CD4-positive, CD25-positive, alpha-beta regulatory T cell (primary cell): Measurements from ENCODE around the gene GAST. TPM values are rescaled to one million over a fixed set of nuclear protein-coding genes. Genes with fewer than 3 reads are reported as not detected.

ENCODE experiments used
- ATAC-seq, 2 donors: fragments of 150-1000 bp; cut with Tn5 transposase; one replicate each; pipeline ENCODE4 v1.10.0; 2021; ENCODE audit warnings: low read depth in 2 of 2, moderate number of reproducible peaks in 2 of 2, moderate library complexity in 1 of 2
- DNase-seq, 3 donors: peaks; one replicate each; pipeline versions ENCODE4 v3.0.0 to v3.0.0-alpha.2; 2012 to 2022; ENCODE audit warnings: mixed read lengths in 1 of 3
- H3K27ac ChIP-seq: one replicate; pipeline ENCODE4 v1.7.0; 2013; ENCODE audit warnings: mild to moderate bottlenecking, low read length; ENCODE audit not compliant: insufficient read depth, poor library complexity, severe bottlenecking
- H3K27me3 ChIP-seq: one replicate; pipeline ENCODE4 v1.7.0; 2013; ENCODE audit warnings: low read length; ENCODE audit not compliant: control insufficient read depth, insufficient read depth
- H3K36me3 ChIP-seq: one replicate; pipeline ENCODE4 v1.7.0; 2013; ENCODE audit warnings: mild to moderate bottlenecking, low read length, moderate library complexity; ENCODE audit not compliant: control insufficient read depth, insufficient read depth
- H3K4me1 ChIP-seq: 2 replicates; pipeline ENCODE4 v1.7.0; 2013; ENCODE audit warnings: mild to moderate bottlenecking, low read length; ENCODE audit not compliant: insufficient read depth, control insufficient read depth, poor library complexity, severe bottlenecking
- H3K4me3 ChIP-seq: one replicate; pipeline ENCODE4 v1.7.0; 2013; ENCODE audit warnings: low read depth, mild to moderate bottlenecking, low read length, moderate library complexity
- H3K9me3 ChIP-seq, 2 experiments: 1 replicate in 1 of 2; 2 replicates in 1 of 2; pipeline ENCODE4 v1.7.0; 2013; ENCODE audit warnings: low read length in 2 of 2, mild to moderate bottlenecking in 1 of 2, moderate library complexity in 1 of 2; ENCODE audit not compliant: control insufficient read depth in 2 of 2
- H3K27ac Mint-ChIP-seq, 3 donors: one replicate each; pipeline ENCODE4 v1.8.0; 2020 to 2022; ENCODE audit warnings: mild to moderate bottlenecking in 3 of 3, mixed read lengths in 3 of 3, moderate library complexity in 2 of 3
- H3K27me3 Mint-ChIP-seq: one replicate; pipeline ENCODE4 v1.8.0; 2022; ENCODE audit warnings: mild to moderate bottlenecking, mixed read lengths
- H3K36me3 Mint-ChIP-seq: one replicate; pipeline ENCODE4 v1.8.0; 2020; ENCODE audit warnings: mixed read lengths
- H3K4me1 Mint-ChIP-seq, 4 donors: one replicate each; pipeline ENCODE4 v1.8.0; 2020 to 2022; ENCODE audit warnings: mixed read lengths in 4 of 4, mild to moderate bottlenecking in 1 of 4
- H3K4me3 Mint-ChIP-seq, 4 donors: one replicate each; pipeline ENCODE4 v1.8.0; 2020 to 2022; ENCODE audit warnings: mild to moderate bottlenecking in 4 of 4, mixed read lengths in 4 of 4, moderate library complexity in 3 of 4
- H3K9me3 Mint-ChIP-seq, 7 donors: one replicate each; pipeline ENCODE4 v1.8.0; 2020 to 2022; ENCODE audit warnings: mixed read lengths in 7 of 7, mild to moderate bottlenecking in 3 of 7, moderate library complexity in 2 of 7
- polyA plus RNA-seq, 4 donors: library from polyadenylated mRNA; unstranded; fragments of 300-500 nt; fragmentation: Illumina TruSeq; gene quantifications; one replicate each; pipeline ENCODE4 v1.2.3, GENCODE V29; 2021
- total RNA-seq: library from RNA; stranded (reverse); gene quantifications from one replicate; pipeline ENCODE4 v1.2.3, GENCODE V29; 2022

Gene GAST
- total and polyA plus RNA-seq, 5 donors from 2014 or later: not detected

DNA sequence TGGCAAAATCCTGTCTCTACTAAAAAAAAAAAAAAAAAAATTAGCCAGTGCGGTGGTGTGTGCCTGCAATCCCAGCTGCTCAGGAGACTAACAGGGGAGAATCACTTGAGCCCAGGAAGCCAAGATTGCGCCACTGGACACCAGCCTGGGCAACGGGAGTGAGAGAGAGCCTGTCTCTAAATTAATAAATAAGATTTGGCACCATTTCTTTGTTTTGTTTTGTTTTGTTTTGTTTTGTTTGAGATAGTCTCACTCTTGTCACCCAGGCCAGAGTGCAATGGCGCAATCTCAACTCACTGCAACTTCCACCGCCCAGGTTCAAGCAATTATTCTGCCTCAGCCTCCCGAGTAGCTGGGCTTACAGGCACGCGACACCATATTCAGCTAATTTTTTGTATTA is 9.4 kb upstream of the GAST start:
- Histone ChIP-seq H3K27me3 (no peaks in the 10 kb centered on the region), H3K27ac (no peak overlapping the region), H3K36me3 (no peaks in the 10 kb centered on the region), H3K9me3 (no peaks in the 10 kb centered on the region), H3K4me1 (peaks cover 20% of the 10 kb centered on the region), H3K4me3 (no peak overlapping the region)
- H3K36me3 Mint-ChIP-seq: no peaks in the 10 kb centered on the region
- peaks cover 7 to 21% (median 15%) of the 10 kb centered on the region in 4 donors for H3K4me1 Mint-ChIP-seq
- H3K27me3 Mint-ChIP-seq: no peaks in the 10 kb centered on the region
- ATAC-seq (no peak), DNase-seq (no peak)
- no peaks in the 10 kb centered on the region for H3K9me3 Mint-ChIP-seq
- H3K4me3 Mint-ChIP-seq: no peak overlapping the region
- H3K27ac Mint-ChIP-seq: no peak overlapping the region

DNA sequence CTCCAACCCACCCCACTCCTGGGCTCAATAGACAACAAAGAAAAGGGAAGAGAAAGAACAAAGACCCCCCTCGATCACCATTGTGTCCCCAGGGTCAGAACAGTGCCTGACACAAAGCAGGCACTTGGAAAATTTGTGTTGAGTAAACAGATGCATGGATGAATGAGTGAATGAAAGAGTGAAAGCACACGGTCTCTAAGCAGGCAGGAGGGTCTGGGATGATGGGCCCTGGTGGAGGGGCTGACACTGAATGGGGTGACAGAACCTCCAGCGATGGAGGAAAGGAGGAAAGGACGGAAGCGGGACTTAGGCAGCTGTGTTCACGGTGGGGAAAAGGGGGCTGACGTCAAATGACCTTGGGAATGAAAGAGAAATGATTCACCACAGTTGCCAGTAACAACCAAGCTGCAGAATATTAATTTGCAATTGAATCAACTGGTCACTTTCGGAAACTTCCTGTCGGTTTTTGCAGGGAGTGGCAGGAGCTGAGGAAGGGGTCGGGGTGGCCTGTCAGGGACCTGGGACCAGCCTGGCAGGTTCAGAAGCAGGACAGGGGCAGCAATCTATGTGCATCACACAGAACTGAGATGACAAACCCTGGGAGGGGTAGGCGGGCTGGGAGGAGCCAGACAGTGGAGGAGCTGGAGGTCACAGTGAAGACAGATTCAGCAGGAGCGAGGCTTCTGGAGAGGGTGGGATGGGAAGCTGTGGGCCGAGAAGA is 6.7 kb upstream of the GAST start:
- Mint-ChIP-seq H3K27ac (no peak overlapping the region), H3K36me3 (no peaks in the 10 kb centered on the region), H3K27me3 (peaks cover 6% of the 10 kb centered on the region), H3K4me1 (peaks cover 7 to 25% (median 15%) of the 10 kb centered on the region in 4 donors), H3K4me3 (peak overlapping the region in 1 of 4 donors; percentile 53), H3K9me3 (no peaks in the 10 kb centered on the region)
- no peaks in the 10 kb centered on the region for H3K9me3 ChIP-seq
- DNase-seq (no peak), ATAC-seq (no peak)
- no peaks in the 10 kb centered on the region for H3K36me3 ChIP-seq
- H3K27me3 ChIP-seq: no peaks in the 10 kb centered on the region
- no peak overlapping the region for H3K27ac ChIP-seq
- peaks cover 20% of the 10 kb centered on the region for H3K4me1 ChIP-seq
- no peak overlapping the region for H3K4me3 ChIP-seq

DNA sequence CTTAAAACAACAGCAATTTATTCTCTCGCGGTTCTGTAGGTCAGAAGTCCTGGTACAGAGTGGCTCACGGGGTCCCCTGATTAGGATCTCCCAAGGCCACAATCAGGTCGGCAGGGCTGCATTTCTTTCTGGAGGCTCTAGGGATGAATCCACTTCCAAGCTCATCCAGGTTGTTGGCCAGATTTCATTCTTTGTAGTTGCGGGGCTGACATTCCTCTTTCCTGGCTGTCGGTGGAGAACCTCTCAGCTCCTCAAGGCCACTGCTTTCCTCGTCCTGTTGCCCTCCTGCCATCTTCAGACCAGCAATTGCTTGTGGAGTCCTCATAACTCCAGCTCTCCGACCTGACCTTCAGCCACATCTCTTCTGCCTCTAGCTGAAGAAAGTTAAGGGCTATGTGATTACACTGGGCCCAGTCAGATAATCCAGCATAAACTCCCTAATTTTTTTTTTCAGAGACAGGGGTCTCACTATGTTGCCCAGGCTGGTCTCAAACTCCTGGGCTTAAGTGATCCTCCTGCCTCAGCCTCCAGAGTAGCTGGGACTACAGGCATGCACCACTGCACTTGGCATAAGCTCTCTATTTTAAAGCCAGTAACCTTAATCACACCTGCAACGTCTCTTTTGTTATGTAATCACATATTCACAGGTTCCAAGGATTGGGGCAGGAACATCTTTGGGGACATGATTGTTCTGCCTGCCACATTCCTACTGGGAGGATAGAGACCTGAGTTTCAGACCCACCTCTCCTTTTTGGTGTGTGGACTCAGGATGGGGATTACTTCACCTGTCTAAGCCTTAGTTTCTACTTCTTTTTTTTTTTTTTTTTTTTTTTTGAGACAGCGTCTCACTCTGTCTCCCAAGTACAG is 4.1 kb upstream of the GAST start:
- Histone ChIP-seq H3K27me3 (no peaks in the 10 kb centered on the region), H3K4me3 (no peak overlapping the region), H3K4me1 (no peaks in the 10 kb centered on the region), H3K9me3 (no peaks in the 10 kb centered on the region), H3K36me3 (no peaks in the 10 kb centered on the region), H3K27ac (no peak overlapping the region)
- peaks cover 11% of the 10 kb centered on the region for H3K27me3 Mint-ChIP-seq
- no peaks in the 10 kb centered on the region for H3K9me3 Mint-ChIP-seq
- peak overlapping the region in 1 of 4 donors; percentile 15 for H3K4me3 Mint-ChIP-seq
- DNase-seq (no peak), ATAC-seq (no peak)
- peaks cover 0 to 10% (median 3%) of the 10 kb centered on the region in 4 donors for H3K4me1 Mint-ChIP-seq
- H3K36me3 Mint-ChIP-seq: no peaks in the 10 kb centered on the region
- H3K27ac Mint-ChIP-seq: no peak overlapping the region

DNA sequence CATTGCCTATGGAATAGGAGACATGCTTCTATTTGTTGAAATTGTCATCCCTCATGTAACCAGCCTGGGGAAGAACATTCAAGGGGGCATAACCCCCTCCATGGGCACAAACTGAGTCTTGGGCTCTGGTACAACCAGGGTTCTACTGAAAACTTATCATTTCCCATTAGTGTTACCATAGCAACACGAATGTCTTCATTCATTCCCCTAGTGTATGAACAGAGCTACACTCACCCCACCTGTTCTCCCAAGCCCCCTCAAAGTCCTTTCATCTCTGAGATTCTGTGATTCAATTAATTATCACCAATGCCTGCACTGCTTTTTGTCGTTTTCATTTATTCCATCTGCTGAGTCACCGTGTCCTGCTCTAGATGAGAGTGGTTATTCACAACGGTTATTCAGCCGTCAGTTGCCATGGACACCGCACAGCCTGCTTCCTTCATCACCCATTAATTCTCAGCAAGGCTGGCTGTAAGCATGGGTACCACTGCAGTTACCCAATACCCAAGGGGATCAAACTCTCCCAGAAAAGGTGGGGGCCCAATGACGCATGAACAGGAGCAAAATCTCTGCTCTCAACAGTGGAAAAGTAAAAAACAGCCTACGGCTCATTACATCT is 1.6 kb upstream of the GAST start:
- H3K27me3 Mint-ChIP-seq: peaks cover 11% of the 10 kb centered on the region
- no peaks in the 10 kb centered on the region for H3K27me3 ChIP-seq
- H3K9me3 ChIP-seq: no peaks in the 10 kb centered on the region
- H3K27ac Mint-ChIP-seq: peak overlapping the region in 1 of 3 donors; percentile 69
- peak in 1 of 3 donors; percentile 56 for DNase-seq
- no peaks in the 10 kb centered on the region for H3K36me3 ChIP-seq
- ATAC-seq: no peak
- peaks cover 0 to 10% (median 2%) of the 10 kb centered on the region in 4 donors for H3K4me1 Mint-ChIP-seq
- no peaks in the 10 kb centered on the region for H3K9me3 Mint-ChIP-seq
- no peak overlapping the region for H3K27ac ChIP-seq
- no peaks in the 10 kb centered on the region for H3K36me3 Mint-ChIP-seq
- H3K4me3 ChIP-seq: no peak overlapping the region
- no peaks in the 10 kb centered on the region for H3K4me1 ChIP-seq
- H3K4me3 Mint-ChIP-seq: no peak overlapping the region

DNA sequence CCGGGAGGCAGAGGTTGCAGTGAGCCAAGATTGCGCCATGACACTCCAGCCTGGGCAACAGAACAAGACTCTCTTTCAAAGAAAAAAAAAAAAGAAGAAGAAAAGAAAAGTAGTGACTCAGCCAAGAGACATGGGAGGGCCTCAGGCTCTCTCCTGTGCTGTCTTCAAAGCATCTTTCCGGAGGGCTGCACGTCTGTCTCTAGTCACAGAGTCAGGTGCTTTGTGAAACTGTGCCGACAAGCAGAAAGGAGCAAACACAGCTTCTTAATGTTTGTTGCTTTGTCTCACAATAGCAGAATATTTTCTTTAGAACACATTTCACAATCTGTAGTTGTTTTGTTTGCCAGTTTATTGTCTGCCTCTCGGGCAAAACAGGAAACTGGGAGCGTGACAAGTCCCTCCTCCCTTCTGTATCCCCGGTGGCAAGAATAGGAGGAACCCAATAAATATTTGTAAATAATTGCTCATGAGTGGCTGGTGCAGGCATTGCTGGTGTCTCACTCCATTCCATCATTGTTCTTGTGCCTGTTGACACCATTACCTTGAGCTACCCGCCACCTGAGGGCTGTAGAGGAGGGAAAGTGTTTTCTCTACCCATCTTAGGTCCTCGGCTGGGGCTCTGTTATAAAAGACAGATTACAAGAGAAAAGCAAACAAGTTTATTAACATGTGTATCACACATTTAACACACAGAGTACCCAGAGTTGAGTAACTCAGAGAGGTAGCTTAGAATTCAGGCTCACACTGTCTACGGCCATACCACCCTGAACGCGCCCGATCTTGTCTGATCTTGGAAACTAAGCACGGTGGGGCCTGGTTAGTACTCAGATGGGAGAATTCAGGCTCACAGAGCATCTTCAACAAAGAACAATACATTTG is 5.5 kb downstream of the GAST start:
- H3K9me3 ChIP-seq: no peaks in the 10 kb centered on the region
- H3K27me3 ChIP-seq: no peaks in the 10 kb centered on the region
- ATAC-seq (peak; percentile 89 to 95), DNase-seq (peak in 2 of 3 donors; percentile 19 to 64)
- H3K9me3 Mint-ChIP-seq: no peaks in the 10 kb centered on the region
- peak overlapping the region in 3 of 4 donors; percentile 44 to 74 (median 71) for H3K4me3 Mint-ChIP-seq
- peak overlapping the region; percentile 82 to 88 (median 84) for H3K27ac Mint-ChIP-seq
- H3K4me1 Mint-ChIP-seq: peaks cover 0 to 26% (median 10%) of the 10 kb centered on the region in 4 donors
- peak overlapping the region; percentile 47 for H3K4me3 ChIP-seq
- peak overlapping the region; percentile 23 for H3K27ac ChIP-seq
- peaks cover 19% of the 10 kb centered on the region for H3K4me1 ChIP-seq
- H3K27me3 Mint-ChIP-seq: peaks cover 2% of the 10 kb centered on the region
- no peaks in the 10 kb centered on the region for H3K36me3 ChIP-seq
- H3K36me3 Mint-ChIP-seq: no peaks in the 10 kb centered on the region

DNA sequence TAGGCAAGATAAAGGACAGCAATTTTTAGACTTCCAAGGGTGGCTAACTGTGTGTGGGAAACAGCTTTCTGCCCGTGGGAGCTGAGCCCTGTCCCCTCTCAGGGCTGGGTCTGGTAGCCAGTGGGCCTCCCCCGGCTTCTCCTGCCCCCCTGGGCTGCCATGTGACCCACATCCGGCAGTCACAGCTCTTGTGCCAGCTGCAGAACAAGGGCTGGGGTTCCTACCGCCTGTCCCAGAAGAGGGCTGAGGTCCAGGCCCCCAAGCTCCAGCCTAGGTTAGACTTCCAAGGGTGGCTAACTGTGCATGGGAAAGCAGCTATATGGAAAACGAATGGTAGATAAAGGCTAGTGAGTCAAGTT is 6.1 kb downstream of the GAST start:
- Mint-ChIP-seq H3K4me1 (peaks cover 0 to 26% (median 10%) of the 10 kb centered on the region in 4 donors), H3K27ac (peak overlapping the region; percentile 46 to 84 (median 82)), H3K27me3 (no peaks in the 10 kb centered on the region), H3K4me3 (peak overlapping the region in 1 of 4 donors; percentile 71), H3K36me3 (no peaks in the 10 kb centered on the region), H3K9me3 (no peaks in the 10 kb centered on the region)
- Histone ChIP-seq H3K27me3 (no peaks in the 10 kb centered on the region), H3K4me3 (no peak overlapping the region), H3K36me3 (no peaks in the 10 kb centered on the region), H3K4me1 (peaks cover 19% of the 10 kb centered on the region), H3K9me3 (no peaks in the 10 kb centered on the region), H3K27ac (no peak overlapping the region)
- DNase-seq (no peak), ATAC-seq (no peak)

DNA sequence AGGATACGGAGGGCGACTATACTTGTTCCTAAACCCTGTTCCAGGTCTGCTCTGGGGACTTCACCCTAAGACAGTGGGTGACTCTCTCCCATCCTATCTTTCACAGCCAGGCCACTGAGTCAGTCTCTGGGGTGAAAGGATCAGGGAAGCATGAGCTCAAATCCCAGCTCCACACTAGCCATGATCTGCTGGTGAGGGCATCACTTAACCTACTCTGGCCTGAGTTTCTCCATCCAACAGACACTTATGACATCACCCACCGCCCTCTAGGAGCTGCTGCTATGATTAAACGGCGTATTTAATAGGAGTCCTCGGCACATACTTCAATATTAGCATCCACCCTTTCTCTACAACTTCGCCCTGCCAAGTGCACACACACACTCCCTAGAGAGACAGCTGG is 10.1 kb downstream of the GAST start:
- H3K36me3 Mint-ChIP-seq: no peaks in the 10 kb centered on the region
- H3K27me3 ChIP-seq: no peaks in the 10 kb centered on the region
- H3K4me3 ChIP-seq: no peak overlapping the region
- peaks cover 13% of the 10 kb centered on the region for H3K4me1 ChIP-seq
- no peaks in the 10 kb centered on the region for H3K9me3 ChIP-seq
- ATAC-seq (no peak), DNase-seq (no peak)
- no peak overlapping the region for H3K27ac ChIP-seq
- H3K27ac Mint-ChIP-seq: no peak overlapping the region
- no peaks in the 10 kb centered on the region for H3K36me3 ChIP-seq
- H3K27me3 Mint-ChIP-seq: peaks cover 8% of the 10 kb centered on the region
- H3K4me3 Mint-ChIP-seq: no peak overlapping the region
- H3K4me1 Mint-ChIP-seq: peaks cover 0 to 14% (median 4%) of the 10 kb centered on the region in 4 donors
- no peaks in the 10 kb centered on the region for H3K9me3 Mint-ChIP-seq
